K562 (cell line): ENCODE data around the gene HES5. TPM values are rescaled to one million over a fixed set of nuclear protein-coding genes. Genes with fewer than 3 reads are reported as not detected.
A peak's percentile ranks its signal among the peaks of the same experiment; 100 is the strongest.

Source experiments
- BDP1 ChIP-seq: IDR thresholded peaks from 3 replicates; pipeline ENCODE4 v1.6.1; 2011; ENCODE audit not compliant: insufficient read length, insufficient read depth
- ESRRA ChIP-seq: fragments of 450-650 bp; IDR thresholded peaks from 2 replicates; pipeline ENCODE4 v1.6.1; 2014; ENCODE audit warnings: low read depth, mild to moderate bottlenecking, moderate library complexity, borderline replicate concordance
- FOXO4 ChIP-seq: fragments of 450-650 bp; formaldehyde crosslinking; IDR thresholded peaks from 2 replicates; pipeline ENCODE4 v1.4.0; 2020; ENCODE audit warnings: mild to moderate bottlenecking, moderate library complexity
- KLF1 ChIP-seq: fragments of 450-650 bp; IDR thresholded peaks from 2 replicates; pipeline ENCODE4 v1.6.1; 2016; ENCODE audit warnings: missing genetic modification characterization, missing compliant biosample characterization
- MXI1 ChIP-seq: IDR thresholded peaks from 2 replicates; pipeline ENCODE4 v1.6.1; 2011; ENCODE audit warnings: low read depth, mild to moderate bottlenecking, improper control_type of control experiment, low read length
- NBN ChIP-seq: fragments of 450-650 bp; IDR thresholded peaks from 2 replicates; pipeline ENCODE4 v1.6.1; 2016; ENCODE audit warnings: low read depth, mild to moderate bottlenecking
- NFATC3 ChIP-seq: fragments of 450-650 bp; IDR thresholded peaks from 2 replicates; pipeline ENCODE4 v1.6.1; 2017; ENCODE audit warnings: mild to moderate bottlenecking
- PCBP2 ChIP-seq: fragments of 200-400 bp; formaldehyde crosslinking; IDR thresholded peaks from 2 replicates; pipeline ENCODE4 v1.6.1; 2018; ENCODE audit warnings: low read length, low read depth, mild to moderate bottlenecking, moderate library complexity; ENCODE audit not compliant: poor library complexity, severe bottlenecking
- PML ChIP-seq: IDR thresholded peaks from 2 replicates; pipeline ENCODE4 v1.6.1; 2012; ENCODE audit warnings: low read length, inconsistent platforms
- POLR2B ChIP-seq: fragments of 450-650 bp; IDR thresholded peaks from 2 replicates; pipeline ENCODE4 v1.6.1; 2018; ENCODE audit warnings: low read depth; ENCODE audit not compliant: partially characterized antibody
- POLR2G ChIP-seq: fragments of 200-400 bp; formaldehyde crosslinking; IDR thresholded peaks from 2 replicates; pipeline ENCODE4 v1.6.1; 2017; ENCODE audit warnings: low read depth, mild to moderate bottlenecking, antibody characterized with exemption, low read length, moderate library complexity
- RREB1 ChIP-seq: fragments of 250-450 bp; sonication (Bioruptor Pico); IDR thresholded peaks from 2 replicates; pipeline ENCODE4 v1.4.0; 2020
- SRSF9 ChIP-seq: fragments of 200-400 bp; formaldehyde crosslinking; IDR thresholded peaks from 2 replicates; pipeline ENCODE4 v1.6.1; 2017; ENCODE audit warnings: low read depth, low read length, borderline replicate concordance
- SUPT5H ChIP-seq: fragments of 450-650 bp; IDR thresholded peaks from 2 replicates; pipeline ENCODE4 v1.6.1; 2016
- ZNF12 ChIP-seq: sonication (generic); formaldehyde crosslinking; IDR thresholded peaks from 2 replicates; pipeline ENCODE4 v1.4.0; 2020; ENCODE audit warnings: mild to moderate bottlenecking, missing genetic modification reagents
- ZNF124 ChIP-seq: sonication (generic); formaldehyde crosslinking; IDR thresholded peaks from 2 replicates; pipeline ENCODE4 v1.8.1; 2022; ENCODE audit warnings: missing genetic modification reagents
- ZNF134 ChIP-seq: fragments of 250-450 bp; sonication (Bioruptor Pico); conservative IDR thresholded peaks from 2 replicates; pipeline ENCODE4 v1.4.0; 2020
- ZNF354B ChIP-seq: fragments of 250-450 bp; sonication (Bioruptor Pico); IDR thresholded peaks from 2 replicates; pipeline ENCODE4 v1.4.0; 2020
- ZNF589 ChIP-seq: fragments of 200-800 bp; sonication (Bioruptor generic); IDR thresholded peaks from 2 replicates; pipeline ENCODE4 v1.6.1; 2016; ENCODE audit warnings: low read depth, missing genetic modification characterization, missing compliant biosample characterization
- polyA plus RNA-seq, 8 experiments: library from polyadenylated mRNA; depleted of rRNA in 4 of 8; stranded (reverse) in 5 of 8; unstranded in 3 of 8; fragments of >200 nt; fragmentation: Nextera tagmentation in 2 of 8; fragmentation: Illumina TruSeq in 1 of 8; extraction: Ambion mirVana in 2 of 8; extraction: Trizol in 1 of 8; gene quantifications; 2 replicates each; pipeline versions ENCODE4 v1.2.1 to v1.2.3, GENCODE V29; 2011 to 2014; ENCODE audit warnings: inconsistent platforms in 1 of 8, missing spikeins in 1 of 8
- total RNA-seq, 7 experiments: library from RNA; depleted of rRNA in 6 of 7; stranded (reverse); fragments of >200 nt in 6 of 7; fragmentation: Illumina TruSeq in 2 of 7; extraction: Trizol in 2 of 7; gene quantifications; 2 replicates each; pipeline versions ENCODE4 v1.2.1 to v1.2.3, GENCODE V29; 2011 to 2021; ENCODE audit warnings: low replicate concordance in 1 of 7
- TF ChIP-seq, protein P1 (sequence below): sonication (generic); formaldehyde crosslinking; IDR thresholded peaks from 2 replicates; pipeline ENCODE4 v1.9.0; 2022; ENCODE audit warnings: mild to moderate bottlenecking, missing genetic modification reagents

HES5 gene
- total and polyA plus RNA-seq, 9 of the 15 experiments (the other 6 are each of a cell fraction or from before 2014, with no cell fraction given): not detected

DNA sequence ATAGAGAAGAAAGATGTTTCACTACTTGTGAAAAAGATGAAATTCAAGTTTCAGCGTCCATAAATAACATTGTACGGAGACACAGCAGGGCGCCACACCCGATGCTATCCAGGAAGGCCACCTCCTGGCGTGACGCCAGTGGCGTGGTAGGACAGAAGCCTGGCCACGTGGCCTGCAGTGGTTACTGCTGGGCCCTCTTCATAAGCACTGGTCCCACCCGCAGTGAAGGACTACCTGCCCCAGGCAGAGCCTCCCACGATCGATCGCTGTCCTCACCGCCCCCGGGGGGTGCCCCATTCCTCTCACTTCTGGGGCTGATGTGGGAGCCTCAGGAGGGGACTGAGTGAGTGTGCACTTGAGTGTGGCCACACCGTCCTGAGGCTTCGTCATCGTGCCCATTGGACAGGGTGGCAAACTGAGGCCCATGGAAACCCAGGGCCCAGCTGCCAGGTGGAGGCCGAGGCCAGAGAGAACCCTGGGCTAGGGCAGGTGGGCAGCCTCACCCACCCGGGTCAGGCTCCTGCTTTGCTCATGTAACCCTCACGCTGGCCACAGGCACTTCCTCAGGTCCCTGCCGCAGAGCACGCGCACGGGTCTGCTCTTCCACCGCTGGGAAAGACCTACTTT, 11.7 kb upstream of the HES5 start (continued):
- TF ChIP-seq RREB1 (0 out of 2 replicates have a peak, but pooled peaks have one; percentile 77), SUPT5H (peak; percentile 46; the same call in 1 of the 2 replicates), KLF1 (tag) (peak; percentile 73), ZNF124 (CRISPR knock-in tag) (no peak), ZNF589 (CRISPR knock-in tag) (no peak), PML (no peak), FOXO4 (no peak), ZNF12 (no peak), SRSF9 (no peak), MXI1 (0 out of 2 replicates have a peak, but pooled peaks have one; percentile 54), ZNF354B (CRISPR knock-in tag) (no peak), NBN (0 out of 2 replicates have a peak, but pooled peaks have one; percentile 41), POLR2G (peak; percentile 75), BDP1 (no peak), NFATC3 (no peak), ZNF134 (CRISPR knock-in tag) (no peak), PCBP2 (no peak), ESRRA (peak; percentile 69), POLR2B (no peak)
- TF ChIP-seq, protein P1, sequence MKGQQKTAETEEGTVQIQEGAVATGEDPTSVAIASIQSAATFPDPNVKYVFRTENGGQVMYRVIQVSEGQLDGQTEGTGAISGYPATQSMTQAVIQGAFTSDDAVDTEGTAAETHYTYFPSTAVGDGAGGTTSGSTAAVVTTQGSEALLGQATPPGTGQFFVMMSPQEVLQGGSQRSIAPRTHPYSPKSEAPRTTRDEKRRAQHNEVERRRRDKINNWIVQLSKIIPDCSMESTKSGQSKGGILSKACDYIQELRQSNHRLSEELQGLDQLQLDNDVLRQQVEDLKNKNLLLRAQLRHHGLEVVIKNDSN (CRISPR knock-in tag): peak; percentile 94
